GM18951 (cell line): ENCODE results near the gene MTHFD1L.

ENCODE experiments used
- POLR2A ChIP-seq: IDR thresholded peaks from 4 replicates; pipeline ENCODE4 v1.6.1; 2011; ENCODE audit warnings: mild to moderate bottlenecking; ENCODE audit not compliant: insufficient read length, insufficient read depth; ENCODE audit errors: extremely low read depth
- in situ Hi-C: fragments of 300-500 bp; cut with MboI; formaldehyde crosslinking; loops from one replicate; pipeline ENCODE4 v1.12.0; 2022; ENCODE audit warnings: low sequenced_read_pairs, mixed read lengths, inconsistent platforms; ENCODE audit not compliant: unreplicated experiment

Gene MTHFD1L

DNA sequence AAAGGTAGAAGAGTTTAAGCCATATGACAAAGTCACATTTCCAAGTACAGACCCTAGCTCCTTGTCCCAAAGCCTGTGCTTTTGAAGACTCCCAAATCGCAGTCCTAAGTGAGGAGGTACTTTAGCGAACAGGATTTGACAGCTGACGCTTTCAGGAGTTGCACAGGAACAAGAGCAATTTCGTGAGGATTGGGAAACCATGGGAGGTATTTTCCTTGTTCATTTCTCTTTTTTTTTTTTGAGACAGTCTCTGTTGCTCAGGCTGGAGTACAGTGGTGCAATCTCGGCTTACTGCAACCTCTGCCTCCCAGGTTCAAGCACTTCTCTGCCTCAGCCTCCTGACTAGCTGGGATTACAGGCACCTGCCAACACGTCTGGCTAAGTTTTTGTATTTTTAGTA is 150.6 kb downstream of the MTHFD1L start:
- in situ Hi-C loops: loop anchor here (25.0 kb wide), 1 partner anchor 321 kb away; no protein-coding TSS in a partner anchor
- TF ChIP-seq POLR2A: no peak

DNA sequence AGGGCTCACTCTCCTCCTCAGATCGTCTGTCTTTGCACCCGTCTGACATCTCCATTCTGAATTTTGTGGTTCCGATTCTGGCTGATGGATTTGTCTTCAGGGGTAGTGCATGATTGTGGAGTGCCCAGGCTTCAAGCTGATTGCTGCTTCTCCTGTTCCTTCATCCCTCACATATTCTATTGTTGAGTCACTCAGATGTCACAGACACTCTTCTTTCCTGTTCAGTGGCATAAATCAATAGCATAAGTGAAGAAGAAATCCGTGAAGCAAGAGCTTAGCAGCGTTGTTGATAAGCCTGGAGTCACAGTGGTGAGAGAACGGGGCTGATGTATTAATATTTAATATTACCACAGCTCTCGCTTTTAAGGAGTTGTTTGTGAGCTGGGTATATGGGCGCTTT is 152.5 kb downstream of the MTHFD1L start:
- no peak for TF ChIP-seq POLR2A
- in situ Hi-C loops: loop anchor here (25.0 kb wide), 1 partner anchor 319 kb away; no protein-coding TSS in a partner anchor

DNA sequence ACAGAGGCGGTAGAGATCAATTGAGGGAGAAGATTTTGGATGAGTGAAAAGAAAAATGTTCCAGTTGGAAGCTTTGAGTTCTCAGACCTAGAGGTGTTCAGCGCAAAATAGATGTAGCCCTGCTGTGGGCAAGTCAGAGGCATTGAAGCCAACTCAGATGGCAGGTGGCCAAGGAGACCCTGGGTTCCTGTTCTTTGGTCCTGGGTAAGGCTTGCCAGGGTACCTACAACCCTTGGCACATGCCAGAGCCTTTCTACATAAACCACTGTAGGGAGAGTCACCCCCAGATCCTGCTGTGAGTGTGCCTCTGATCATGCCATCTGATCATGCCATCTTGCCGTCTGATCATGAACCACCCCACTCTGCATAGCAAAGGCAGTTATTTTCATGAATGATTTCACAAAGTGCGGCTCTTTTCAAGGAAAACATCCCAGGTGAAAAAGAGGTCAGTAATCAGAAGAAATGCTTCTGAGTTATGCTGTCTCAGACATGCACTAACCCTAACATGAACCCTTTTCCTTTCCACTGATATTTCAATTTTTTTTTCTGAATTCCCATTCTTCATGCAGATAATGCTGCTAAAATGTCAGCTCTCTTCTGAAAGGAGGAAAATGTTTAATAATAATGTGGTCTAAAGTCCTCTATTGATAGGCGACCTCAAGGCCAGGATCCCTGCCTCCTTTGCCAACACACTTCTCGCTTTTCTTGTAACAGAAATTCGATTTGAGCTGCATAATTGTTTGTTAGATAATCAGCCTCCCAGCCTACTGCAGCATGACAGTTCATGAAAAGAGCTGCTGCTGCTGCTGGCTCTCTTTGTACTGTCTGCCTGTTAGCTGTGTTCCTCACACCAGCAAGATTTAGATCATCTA is 153.6 kb downstream of the MTHFD1L start:
- in situ Hi-C loops: loop anchor here (25.0 kb wide), 1 partner anchor 318 kb away; no protein-coding TSS in a partner anchor

DNA sequence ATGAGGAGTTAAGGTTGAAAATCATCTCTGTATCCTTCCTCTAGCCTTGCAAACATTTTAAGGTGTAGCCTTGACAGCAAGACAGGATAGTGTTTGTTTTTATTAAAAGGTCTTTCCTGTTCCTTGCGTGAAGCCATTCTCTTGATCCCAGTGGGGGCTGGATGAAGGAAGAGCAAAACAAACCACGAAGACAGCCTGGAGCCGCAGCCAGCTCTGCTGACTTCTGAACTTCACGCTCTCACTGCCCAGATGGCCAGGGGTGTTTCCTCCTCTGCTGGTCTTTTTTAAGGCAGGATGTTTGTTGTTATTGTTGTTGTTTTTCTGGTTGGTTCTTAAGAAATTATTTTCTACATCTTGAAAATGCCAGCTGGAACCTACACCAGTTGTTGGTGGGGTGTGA is 156.4 kb downstream of the MTHFD1L start:
- in situ Hi-C loops: loop anchor here (25.0 kb wide), 1 partner anchor 315 kb away; no protein-coding TSS in a partner anchor
- TF ChIP-seq POLR2A: no peak

More for the DNA sequence above, 153.6 kb downstream of the MTHFD1L start:
- no peak for TF ChIP-seq POLR2A

DNA sequence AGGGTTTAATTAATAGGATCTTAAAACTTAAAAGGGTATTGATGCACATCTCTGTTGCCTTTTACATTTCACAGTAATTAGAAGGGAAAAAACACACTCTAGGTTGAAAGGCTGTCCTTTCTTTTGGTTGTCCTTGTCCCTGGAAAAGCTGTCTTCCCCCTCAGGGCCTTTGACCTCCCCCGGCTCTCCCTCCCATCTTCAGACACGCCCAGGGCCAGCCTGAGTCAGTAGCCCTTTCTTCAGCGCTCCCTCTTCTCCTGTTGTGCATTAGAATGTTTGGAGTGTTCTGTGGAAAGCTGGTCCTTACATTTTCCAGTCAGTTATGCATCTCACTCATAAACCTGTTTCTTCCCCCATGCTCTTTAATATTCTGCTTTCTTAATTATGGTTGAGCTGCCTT is 157.0 kb downstream of the MTHFD1L start:
- in situ Hi-C loops: loop anchor here (25.0 kb wide), 1 partner anchor 315 kb away; no protein-coding TSS in a partner anchor
- TF ChIP-seq POLR2A: no peak

- in situ Hi-C loops: loop anchor here (25.0 kb wide), 1 partner anchor 314 kb away; no protein-coding TSS in a partner anchor
- no peak for TF ChIP-seq POLR2A
These were observed 157.8 kb downstream of the MTHFD1L start for GRCh38 chr6:151023342-151023741.

GRCh38 chr6:151024597-151024996 is 159.1 kb downstream of the MTHFD1L start:
- no peak for TF ChIP-seq POLR2A
- in situ Hi-C loops: loop anchor here (25.0 kb wide), 1 partner anchor 313 kb away; no protein-coding TSS in a partner anchor

DNA sequence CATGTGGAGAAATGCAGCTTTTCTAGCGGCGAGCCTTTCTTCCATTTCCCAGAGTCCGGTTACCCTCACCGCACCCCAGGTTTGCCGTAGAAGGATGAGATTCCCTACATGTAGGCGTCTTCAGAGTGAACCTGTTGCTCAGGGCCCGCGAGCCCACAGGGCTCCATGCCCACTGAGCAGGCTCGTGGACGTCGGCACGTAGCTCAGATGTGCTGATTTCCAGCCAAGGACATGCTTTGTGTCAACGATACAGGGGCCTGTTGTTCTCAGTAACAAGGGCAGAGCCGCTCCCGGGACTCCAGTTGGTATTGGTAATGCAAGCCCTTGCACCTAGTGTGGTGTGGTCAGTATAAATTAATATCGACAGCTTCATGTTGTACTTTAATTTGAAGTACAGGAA is 159.6 kb downstream of the MTHFD1L start:
- no peak for TF ChIP-seq POLR2A
- in situ Hi-C loops: no loop called here

GRCh38 chr6:151026041-151026663 is 160.7 kb downstream of the MTHFD1L start:
- no peak for TF ChIP-seq POLR2A
- in situ Hi-C loops: no loop called here

DNA sequence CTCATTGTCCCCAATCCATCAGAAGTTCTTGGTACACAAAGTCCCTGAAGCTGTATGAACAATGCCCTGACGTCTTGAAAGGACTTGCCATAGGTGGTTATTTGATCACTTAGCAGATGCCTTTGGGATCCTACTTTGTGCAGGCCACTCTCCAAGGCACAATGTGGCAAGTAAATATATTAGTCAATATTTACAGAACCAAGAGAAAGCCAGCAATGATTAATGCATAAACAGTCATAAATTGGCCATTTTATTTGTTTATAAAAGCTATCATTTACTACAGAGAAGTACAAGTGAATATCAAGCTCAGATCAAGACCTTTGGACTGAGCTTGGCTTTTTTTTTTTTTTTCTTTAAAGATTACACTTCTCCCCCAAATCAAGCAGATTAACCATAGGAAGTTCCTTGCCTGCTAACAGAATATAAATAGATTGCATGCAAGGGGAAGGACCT is 161.8 kb downstream of the MTHFD1L start:
- TF ChIP-seq POLR2A: no peak
- in situ Hi-C loops: no loop called here

DNA sequence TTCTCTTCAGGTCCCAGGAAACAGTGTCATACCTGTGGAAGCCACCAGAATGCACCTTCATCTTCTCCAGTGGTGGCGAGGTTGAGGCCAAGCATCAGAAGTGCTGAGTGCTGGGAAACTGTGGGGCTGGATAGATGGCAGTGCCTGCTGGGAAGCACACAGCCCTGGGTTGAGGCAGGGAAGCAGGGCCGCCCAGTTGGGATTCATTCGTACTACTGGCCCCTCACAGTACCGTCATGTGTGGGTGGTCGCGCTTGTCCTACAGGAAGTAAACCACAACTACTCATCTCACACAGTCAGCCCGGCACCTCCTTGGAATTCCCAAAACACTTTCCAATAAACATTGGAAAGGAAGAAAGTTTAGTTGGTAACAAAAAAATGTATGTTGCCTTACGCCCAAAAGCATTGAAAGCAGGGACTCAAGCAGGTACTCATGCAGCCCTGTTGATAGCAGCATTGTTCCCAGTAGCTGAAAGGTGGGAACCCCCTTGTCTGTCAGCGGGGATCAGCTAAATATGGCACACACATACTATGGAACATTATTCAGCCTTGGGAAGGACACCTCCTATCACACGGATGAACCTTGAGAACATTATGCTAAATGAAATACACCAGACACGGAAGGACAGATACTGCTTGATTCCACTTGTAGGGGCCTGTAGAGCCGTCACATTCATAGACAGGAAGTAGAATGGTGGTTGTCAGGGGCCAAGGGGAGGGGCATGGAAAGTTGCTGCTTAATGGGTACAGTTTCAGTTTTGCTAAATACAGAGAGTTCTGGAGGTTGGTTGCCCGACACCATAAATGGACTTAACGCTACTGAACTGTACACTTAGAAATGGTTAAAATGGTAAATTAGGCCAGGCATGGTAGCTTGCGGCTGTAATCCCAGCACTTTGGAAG is 162.7 kb downstream of the MTHFD1L start:
- in situ Hi-C loops: no loop called here
- no peak for TF ChIP-seq POLR2A

GRCh38 chr6:151029970-151030369 is 164.5 kb downstream of the MTHFD1L start:
- TF ChIP-seq POLR2A: no peak
- in situ Hi-C loops: no loop called here
